GM19328 (cell line): Measurements from ENCODE around the gene SLC25A10.

ENCODE experiments used
- ATAC-seq: cut with Tn5 transposase; IDR thresholded peaks from one replicate; pipeline ENCODE4 v1.9.1; 2021; ENCODE audit warnings: mild to moderate bottlenecking, moderate library complexity; ENCODE audit not compliant: unreplicated experiment

The SLC25A10 gene

DNA sequence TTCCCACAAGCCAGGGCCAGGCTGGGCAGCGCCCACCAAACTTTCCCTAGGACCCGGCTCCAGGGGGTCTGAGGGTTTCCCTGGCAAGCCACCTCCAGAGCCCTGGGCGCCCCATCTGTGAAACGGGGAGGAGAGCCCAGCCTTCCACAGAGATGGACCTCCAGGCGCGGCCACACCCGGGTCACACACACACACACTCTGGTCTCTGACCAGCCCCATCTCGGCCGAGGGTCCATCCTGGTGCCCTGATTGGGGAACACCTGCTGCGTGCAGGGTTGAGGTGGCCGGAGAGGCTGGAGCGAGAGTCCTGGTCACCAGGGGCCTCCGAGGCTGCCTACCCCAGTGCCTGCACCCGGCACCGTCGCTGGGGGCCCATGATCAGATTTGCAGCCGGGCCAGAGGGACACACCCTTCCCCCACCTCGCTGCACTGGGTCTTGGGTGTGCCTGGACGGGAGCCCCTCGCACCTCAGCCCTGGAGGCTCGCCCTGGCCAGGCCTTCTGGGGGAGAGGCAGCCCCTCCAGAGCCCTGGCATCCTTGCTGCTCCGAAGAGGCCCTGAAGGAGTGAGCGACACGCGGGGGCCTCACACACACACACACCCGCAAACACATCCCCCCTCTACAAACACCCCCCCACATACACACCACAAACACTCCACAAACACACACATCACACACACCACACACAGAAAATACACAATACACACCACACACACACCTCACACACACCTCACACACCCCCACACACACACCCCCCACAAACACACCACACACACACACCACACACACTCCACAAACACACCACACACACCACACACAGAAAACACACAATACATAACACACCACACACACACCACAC lies 29.7 kb downstream of the SLC25A10 start:
- ATAC-seq = no peak
